Muscle of arm (tissue), 12 donors: ENCODE results near the gene PHETA2. TPM values are rescaled to one million over a fixed set of nuclear protein-coding genes. Genes with fewer than 3 reads are reported as not detected.
"Not testable (repeated sequence)": the region's sequence is repeated elsewhere in the genome, so short reads cannot be mapped to it uniquely, and the experiment has no call there.

Experiments
- DNase-seq: peaks from one replicate; pipeline ENCODE4 v3.0.0-alpha.2; 2013
- polyA plus RNA-seq, 12 donors: library from polyadenylated mRNA; unstranded; fragments of 120-200 nt; gene quantifications; one replicate each; pipeline ENCODE4 v1.2.1, GENCODE V29; 2013; ENCODE audit not compliant: insufficient read length in 12 of 12

PHETA2 gene
- polyA plus RNA-seq, 12 donors, result 12.1 to 30.6 (median 18.3) TPM; not detected in 1

DNA sequence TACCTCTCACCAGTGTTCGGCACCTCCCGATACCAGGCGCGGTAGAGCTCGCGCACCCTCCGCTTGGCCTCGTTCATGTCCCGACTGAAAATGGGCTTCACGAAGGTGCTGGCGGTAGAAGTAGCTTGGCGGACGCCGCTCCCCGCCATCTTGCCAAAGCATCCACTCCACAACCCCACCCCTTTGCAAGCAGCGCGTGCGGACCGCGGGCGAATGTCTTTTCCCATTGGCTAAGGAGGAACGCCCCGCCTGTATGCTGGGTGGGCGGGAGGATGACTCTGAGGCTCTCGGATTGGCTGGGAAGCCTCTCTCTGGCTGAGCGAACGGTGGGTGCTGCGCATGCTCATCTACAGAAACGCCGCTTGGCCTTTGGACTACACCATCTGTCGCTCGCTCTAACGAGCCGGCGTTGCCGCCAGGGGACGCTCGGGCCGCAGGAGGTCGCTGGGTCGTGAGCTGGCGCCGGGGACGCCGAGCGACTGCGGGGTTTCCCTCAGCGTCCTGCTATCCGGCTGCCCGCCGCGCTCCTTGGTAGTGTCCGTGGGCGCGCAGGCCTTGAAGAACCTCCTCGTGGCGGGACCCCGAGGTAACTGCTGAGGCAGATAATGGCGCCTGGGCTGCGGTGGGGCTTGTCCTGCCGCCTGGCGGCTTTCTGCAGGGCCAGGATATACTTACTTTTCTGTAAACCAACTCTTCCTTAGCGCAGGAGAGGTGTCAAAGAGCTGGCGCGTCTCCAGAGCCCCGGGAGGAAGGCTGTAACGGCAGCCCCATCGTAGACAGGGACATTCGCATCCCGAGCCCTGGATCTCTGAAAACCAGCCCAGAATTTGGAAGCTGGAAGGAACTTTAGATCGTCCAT is 16.8 kb downstream of the PHETA2 start, which contains the start of gene NDUFA6:
Gene NDUFA6, minus strand, starts transcription at position 177 of the 859 bp plus-strand sequence. Its CDS starts 28 bp downstream, at position 149.
- peak; percentile 97 for DNase-seq

DNA sequence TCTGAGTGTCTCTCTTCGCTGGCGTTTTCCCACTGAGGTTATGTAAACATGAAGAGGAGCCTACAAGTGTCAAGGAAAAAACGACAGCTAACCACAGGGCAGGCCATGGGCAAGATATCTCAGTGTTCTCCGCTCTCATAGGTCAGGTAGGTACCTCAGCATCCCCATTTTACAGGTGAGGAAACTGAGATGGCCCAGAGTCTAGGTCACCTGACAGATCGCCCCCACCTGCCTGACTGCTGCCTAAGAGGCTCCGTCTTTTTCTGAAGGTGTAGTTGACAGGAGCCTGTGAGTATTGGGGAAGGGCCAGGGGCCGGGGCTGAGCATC is 17.4 kb downstream of the PHETA2 start:
- no peak for DNase-seq

GRCh38 chr22:42101199-42101598 is 27.2 kb downstream of the PHETA2 start:
- no peak for DNase-seq

DNA sequence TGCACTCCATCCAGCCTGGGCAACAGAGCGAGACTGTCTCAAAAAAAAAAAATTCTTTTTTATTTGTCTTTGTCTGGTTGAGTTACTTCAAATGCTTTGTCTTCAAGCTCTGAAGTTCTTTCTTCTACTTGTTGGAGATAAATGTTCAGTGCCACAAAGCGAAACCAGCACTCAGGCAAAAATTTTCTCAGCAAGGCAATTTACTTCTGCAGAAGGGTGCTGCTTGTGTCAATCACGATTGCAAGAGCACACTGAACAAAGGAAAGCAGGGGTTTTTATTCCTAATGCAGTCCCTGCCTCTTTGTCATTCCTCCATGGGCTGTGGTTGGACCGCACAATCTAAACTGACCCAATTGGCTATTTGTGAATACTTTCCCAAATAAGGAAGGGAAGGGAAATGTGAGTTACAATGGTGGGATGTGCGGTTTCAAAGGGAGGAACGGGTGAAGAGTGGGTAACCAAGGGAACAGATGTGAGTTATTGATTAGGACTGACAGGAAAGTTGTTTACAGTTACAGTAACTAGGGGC is 30.3 kb downstream of the PHETA2 start:
- DNase-seq, result not testable (repeated sequence)

DNA sequence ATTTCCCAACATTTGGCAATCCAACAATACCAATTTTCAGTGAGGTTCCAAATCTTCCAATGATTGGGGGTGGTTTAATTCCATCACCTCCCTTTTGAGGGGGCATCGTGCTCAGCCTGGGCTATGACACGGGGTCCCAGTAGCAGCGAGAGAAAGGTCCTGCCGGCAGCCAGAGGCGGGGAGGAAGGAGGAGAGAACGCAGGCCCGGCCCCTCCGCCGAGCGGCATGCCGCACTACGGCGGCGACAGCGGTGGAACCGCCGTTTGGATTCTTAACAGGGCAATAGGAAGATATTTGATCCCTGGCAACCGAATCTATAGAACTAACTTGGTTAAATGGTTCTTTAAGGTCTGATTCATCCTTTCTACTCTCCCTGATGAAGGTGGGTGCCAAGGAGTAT is 34.8 kb downstream of the PHETA2 start:
- DNase-seq, result no peak

DNA sequence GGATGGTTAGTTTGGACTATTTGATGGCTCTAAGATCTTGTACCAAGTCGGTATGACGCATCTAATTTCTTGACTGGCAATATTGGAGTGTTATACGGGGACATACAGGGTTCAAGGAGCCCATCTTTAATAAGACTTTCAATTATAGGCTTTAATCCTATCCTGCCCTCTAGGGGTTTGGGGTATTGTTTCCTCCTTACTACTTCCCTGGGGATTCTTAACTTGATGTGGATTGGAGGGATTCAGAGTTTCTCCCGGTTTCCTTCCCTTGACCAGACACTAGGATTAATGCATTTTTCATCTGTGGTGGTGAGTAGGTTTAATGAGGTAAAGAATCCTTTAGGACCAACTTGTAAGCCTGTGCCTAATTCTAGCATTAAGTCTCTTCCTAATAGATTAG is 37.8 kb downstream of the PHETA2 start:
- no peak for DNase-seq

DNA sequence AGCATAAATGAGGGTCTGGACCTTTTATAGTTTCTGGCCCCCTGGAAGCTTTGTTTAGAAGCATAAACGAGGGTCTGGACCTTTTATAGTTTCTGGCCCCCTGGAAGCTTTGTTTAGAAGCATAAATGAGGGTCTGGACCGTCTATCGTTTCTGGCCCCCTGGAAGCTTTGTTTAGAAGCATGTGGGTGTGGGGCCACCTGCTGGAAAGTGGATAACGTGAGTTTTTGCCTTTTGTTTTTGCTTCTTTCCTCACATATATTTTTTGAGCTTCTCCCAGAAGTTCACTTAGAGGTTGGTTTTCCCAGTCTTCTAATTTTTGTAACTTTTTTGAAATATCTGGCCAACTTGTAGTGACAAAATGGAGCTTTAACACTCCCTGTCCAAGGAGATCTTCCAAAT is 38.7 kb downstream of the PHETA2 start:
- not testable (repeated sequence) for DNase-seq

DNA sequence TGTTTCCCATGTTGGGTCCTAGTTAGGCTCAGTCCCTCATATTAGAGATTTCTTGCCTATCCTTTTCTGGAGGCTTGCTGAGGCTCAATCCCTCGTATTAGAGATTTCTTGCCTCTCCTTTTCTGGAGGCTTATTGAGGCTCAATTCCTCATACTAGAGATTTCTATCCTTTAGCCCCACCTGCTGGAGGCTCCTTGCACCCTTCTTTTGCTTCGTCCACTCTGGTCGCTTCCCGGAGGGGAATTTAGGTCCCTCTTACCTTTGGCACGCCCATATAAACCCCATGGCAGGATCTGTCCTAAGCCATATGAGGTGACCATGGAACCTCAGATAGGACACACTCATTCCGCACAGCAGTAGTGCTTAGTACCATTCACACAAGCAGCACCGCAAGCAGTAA is 40.7 kb downstream of the PHETA2 start:
- no peak for DNase-seq

DNA sequence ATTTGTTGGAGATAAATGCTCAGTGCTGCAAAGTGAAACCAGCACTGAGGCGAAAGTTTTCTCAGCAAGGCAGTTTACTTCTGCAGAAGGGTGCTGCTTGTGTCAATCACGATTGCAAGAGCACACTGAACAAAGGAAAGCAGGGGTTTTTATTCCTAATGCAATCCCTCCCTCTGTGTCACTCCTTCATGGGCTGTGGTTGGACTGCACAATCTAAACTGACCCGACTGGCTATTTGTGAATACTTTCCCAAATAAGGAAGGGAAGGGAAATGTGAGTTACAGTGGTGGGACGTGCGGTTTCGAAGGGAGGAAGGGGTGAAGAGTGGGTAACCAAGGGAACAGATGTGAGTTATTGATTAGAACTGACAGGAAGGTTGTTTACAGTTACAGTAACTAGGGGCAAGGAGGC is 41.4 kb downstream of the PHETA2 start:
- not testable (repeated sequence) for DNase-seq

DNA sequence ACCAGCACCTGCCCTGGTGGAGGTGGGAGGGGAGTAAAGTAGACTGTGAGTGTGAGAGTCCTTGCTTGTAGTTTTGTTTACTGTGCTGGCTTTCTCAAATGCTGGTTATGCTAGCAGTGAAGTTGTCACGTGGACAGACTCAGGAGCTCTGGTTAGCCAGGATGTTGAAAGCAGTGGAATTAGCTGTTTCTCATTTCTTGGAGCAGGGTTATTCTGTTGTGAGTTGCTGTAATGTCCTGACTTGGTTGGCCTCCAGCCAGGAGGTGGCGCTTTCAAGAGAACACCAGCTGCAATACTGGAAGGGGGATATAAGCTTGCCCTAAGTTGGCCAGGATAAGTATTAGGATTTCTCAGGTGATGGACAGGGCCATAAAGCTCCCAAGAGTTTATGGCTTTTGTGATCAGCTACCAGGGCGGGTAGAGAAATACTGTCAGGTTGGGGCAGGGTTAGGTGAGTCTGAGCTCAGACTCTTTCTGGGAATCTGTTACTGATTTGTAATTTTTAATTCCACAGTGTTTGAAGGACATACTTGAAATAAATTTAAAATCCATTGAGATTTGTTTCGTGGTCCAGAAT is 42.9 kb downstream of the PHETA2 start:
- DNase-seq, result no peak

DNA sequence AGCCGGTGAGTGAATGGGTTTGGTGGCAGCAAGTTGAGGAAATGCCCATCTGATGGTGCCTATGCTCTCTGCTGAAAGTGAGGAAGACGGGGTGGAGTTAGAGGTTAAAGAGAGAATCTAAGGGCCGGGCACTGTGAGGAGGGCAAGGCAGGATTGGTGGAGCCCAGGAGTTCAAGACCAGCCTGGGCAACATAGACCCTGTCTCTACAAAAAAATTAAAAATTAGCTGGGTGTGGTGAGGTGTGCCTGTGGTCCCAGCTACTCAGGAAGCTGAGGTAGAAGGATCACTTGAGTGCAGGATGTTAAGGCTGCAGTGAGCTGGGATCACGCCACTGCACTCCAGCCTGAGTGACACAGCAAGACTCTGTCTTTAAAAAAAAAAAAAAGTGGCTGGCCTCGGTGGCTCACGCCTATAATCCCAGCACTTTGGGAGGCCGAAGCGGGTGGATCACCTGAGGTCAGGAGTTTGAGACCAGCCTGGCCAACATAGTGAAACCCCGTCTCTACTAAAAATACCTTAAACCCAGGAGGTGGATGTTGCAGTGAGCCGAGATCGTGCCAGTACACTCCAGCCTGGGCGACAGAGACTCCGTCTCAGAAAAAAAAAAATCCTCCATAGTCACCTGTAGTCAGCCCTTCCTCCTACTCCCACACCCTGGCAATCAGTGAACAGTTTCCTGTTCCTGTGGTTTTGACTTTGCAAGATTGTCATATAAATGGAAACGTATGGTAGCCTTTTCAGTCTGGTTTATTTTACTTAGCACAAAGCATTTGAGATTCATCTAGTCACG is 46.4 kb downstream of the PHETA2 start:
- not testable (repeated sequence) for DNase-seq

- not testable (repeated sequence) for DNase-seq
These were observed 49.5 kb downstream of the PHETA2 start for GRCh38 chr22:42123529-42123928.

- no peak for DNase-seq
These were observed 53.6 kb downstream of the PHETA2 start for GRCh38 chr22:42127606-42128005.

DNA sequence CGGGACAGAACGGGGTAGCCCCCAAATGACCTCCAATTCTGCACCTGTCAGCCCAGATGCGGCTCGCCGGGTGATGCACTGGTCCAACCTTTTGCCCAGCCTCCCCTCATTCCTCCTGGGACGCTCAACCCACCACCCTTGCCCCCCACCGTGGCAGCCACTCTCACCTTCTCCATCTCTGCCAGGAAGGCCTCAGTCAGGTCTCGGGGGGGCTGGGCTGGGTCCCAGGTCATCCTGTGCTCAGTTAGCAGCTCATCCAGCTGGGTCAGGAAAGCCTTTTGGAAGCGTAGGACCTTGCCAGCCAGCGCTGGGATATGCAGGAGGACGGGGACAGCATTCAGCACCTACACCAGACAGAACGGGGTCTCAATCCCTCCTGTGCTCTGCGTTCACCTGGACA is 54.0 kb downstream of the PHETA2 start:
- not testable (repeated sequence) for DNase-seq

Other genes with a start within 250 kb of the PHETA2 start
- 100 to 1,000 TPM in 1 of 12 donors, 10 to 100 TPM in 10, not detected in 1; 68.0 to 110 (median 86.1) TPM for gene SREBF2, start 241.1 kb upstream of the PHETA2 start, polyA plus RNA-seq
- under 1 TPM in 3 of 12 donors, not detected in 9; 0.13 to 0.40 (median 0.17) TPM for gene SHISA8, start 159.2 kb upstream of the PHETA2 start, polyA plus RNA-seq
- gene TNFRSF13C, start 147.4 kb upstream of the PHETA2 start, polyA plus RNA-seq, result 1 to 10 TPM in 8 of 12 donors, under 1 TPM in 2, not detected in 2; 0.70 to 4.4 (median 1.2) TPM
- 1 to 10 TPM in 10 of 12 donors, not detected in 2; 4.5 to 9.3 (median 6.1) TPM for gene CENPM, start 127.1 kb upstream of the PHETA2 start, polyA plus RNA-seq
- gene SEPTIN3, start 104.8 kb upstream of the PHETA2 start, polyA plus RNA-seq, result 1 to 10 TPM in 9 of 12 donors, under 1 TPM in 2, not detected in 1; 0.60 to 4.3 (median 1.2) TPM
- gene WBP2NL, start 75.5 kb upstream of the PHETA2 start, polyA plus RNA-seq, result 1 to 10 TPM in 7 of 12 donors, under 1 TPM in 3, not detected in 2; 0.50 to 4.1 (median 1.6) TPM
- gene NAGA, start 3.4 kb upstream of the PHETA2 start, polyA plus RNA-seq, result 10 to 100 TPM in 11 of 12 donors, not detected in 1; 11.1 to 26.2 (median 20.1) TPM
- gene SMDT1, start 5.5 kb downstream of the PHETA2 start, polyA plus RNA-seq, result 100 to 1,000 TPM in 5 of 12 donors, 10 to 100 TPM in 6, not detected in 1; 39.7 to 155 (median 99.5) TPM
- gene NDUFA6, start 16.5 kb downstream of the PHETA2 start, polyA plus RNA-seq, result 100 to 1,000 TPM in 4 of 12 donors, 10 to 100 TPM in 7, not detected in 1; 76.9 to 146 (median 95.8) TPM
- 1 to 10 TPM in 10 of 12 donors, under 1 TPM in 1, not detected in 1; 0.36 to 6.4 (median 1.7) TPM for gene CYP2D6, start 56.6 kb downstream of the PHETA2 start, polyA plus RNA-seq
- 10 to 100 TPM in 4 of 12 donors, 1 to 10 TPM in 7, not detected in 1; 7.4 to 25.5 (median 9.6) TPM for gene TCF20, start 196.4 kb downstream of the PHETA2 start, polyA plus RNA-seq